ENCODE results near the gene C5orf24. TPM values are rescaled to one million over a fixed set of nuclear protein-coding genes. Genes with fewer than 3 reads are reported as not detected.

The C5orf24 gene
- total RNA-seq: 52.7 and 54.7 TPM in 2 replicates

DNA sequence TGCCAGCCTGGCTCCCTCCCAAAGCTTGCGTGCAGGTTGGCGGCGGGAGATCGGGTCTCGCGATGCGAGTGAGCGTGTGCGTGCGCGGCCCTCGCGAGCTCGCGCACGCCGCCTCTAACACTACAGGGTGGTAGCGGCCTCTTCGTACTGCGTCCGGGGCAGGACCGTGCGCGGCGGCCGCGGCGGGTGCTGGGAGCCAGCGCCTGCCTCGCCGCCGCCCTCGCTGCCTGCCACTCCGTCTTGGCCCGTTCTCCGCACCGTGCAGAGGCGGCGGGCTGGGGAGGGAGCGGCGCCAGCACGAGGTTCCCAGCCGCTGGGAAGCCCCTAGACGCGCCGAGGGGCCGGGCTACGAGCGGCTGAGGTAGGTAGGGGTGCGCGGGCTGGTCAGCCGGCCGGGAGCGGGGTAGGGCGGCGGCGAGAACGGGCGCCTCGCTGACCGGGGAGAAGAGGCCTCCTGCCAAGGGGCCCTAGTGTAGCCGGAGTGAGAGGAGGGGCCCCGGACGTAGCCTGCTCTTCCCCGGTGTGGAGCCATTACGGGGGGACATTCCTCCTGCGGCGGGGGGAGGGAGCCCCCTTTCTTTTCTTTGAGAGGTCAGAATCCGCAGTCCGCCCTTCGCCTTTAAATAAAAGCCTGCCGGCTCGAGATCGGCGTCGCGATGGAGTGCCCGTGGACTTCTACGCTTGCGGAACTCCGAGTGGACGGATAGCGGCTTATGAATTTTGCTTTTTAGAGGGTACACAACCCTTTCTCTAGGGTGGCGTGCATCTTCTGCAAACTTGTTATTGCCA, at the start of gene C5orf24:
C5orf24 (plus strand) TSS at position 117 of the 789 bp plus-strand sequence. CDS start 8,933 bp downstream, outside the sequence.

DNA sequence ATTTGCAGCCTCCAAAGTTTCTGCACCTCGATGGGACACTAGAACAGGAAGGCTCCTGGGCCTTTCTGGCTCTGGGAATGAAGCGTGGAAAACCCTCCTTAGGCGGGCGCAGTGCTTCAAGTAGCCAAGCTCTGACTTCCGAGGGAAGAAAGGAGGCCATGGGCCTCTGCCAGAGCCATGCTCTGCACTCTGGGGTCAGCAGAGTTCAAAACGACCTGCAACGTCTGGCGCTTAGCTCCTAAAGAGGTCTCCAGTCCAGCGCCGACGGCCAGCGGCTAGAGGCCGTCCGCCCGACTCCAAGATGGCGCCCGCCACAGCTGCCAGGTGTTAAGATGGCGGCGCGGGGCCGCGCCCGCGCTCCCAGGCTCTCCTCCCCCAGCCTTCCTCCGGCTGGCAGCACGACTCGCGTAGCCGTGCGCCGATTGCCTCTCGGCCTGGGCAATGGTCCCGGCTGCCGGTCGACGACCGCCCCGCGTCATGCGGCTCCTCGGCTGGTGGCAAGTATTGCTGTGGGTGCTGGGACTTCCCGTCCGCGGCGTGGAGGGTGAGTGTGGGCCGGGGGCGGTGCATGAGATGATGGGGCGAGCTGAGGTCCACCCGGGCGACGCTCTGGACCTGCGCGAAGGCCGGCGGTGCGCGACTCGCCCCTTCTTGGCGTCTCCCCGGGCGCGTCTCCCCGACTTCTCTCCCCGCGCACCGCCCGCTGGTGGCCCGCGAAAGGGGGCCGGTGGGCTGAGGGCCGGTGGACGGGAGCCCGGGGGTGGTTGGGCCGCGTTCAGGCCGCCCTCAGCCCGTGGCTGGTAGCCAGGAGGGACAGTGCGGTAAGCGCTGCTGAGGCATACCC, 28.4 kb downstream of the C5orf24 start, which contains the start of gene TXNDC15:
TXNDC15 (plus strand) TSS at position 385 of the 844 bp plus-strand sequence; CDS start at position 442, 57 bp downstream.

DNA sequence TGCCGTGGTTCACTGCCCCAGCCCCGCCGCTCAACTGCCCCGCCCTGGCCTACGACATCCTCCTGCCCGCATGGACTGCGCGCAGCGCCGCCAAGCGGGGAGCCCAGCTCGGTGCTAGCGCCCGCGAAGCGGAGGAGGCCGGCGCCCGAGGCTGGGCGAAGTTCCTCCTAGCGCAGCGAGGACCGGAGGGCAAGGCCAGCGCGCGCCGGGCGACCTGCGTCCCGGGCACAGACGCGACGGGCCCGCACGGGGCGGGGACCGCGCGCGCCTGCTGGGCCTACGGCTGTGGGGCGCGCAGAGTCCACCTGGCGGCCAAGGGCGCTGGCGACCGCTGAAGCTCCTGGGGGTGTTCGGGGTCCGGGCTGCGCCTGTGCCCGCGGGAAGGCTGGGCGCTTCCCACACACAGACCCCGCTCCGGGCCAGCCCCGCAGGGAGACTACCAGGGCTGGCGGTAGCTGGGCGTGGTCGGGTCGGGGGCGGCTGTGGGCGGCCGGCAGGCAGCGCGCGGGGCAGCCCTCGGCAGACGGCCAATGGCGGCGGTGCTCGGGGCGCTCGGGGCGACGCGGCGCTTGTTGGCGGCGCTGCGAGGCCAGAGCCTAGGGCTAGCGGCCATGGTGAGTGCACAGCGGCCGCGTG, 59.0 kb downstream of the C5orf24 start, which contains the start of gene PCBD2:
PCBD2 (plus strand) TSS at position 522 of the 636 bp plus-strand sequence; CDS start at position 531, 9 bp downstream.

Other genes starting within 250 kb of the C5orf24 start
- gene SAR1B, start 213.1 kb upstream of the C5orf24 start, total RNA-seq: 41.2 and 49.3 TPM in 2 replicates
- gene SEC24A, start 197.2 kb upstream of the C5orf24 start, total RNA-seq: 13.2 and 13.6 TPM in 2 replicates
- 32.8 and 43.2 TPM in 2 replicates for gene CAMLG, start 107.4 kb upstream of the C5orf24 start, total RNA-seq
- gene DDX46, start 87.2 kb upstream of the C5orf24 start, total RNA-seq: 13.8 and 18.8 TPM in 2 replicates
- 60.5 and 97.9 TPM in 2 replicates for gene TXNDC15, start 28.4 kb downstream of the C5orf24 start, total RNA-seq
- gene PCBD2, start 59.2 kb downstream of the C5orf24 start, total RNA-seq: 4.6 and 4.8 TPM in 2 replicates
- gene CATSPER3, start 121.9 kb downstream of the C5orf24 start, total RNA-seq: under 0.01 and 0.17 TPM in 2 replicates
- 0.22 TPM in 1 of 2 replicates, not detected in the other for gene PITX1, start 188.3 kb downstream of the C5orf24 start, total RNA-seq

Measured in dermis lymphatic vessel endothelial cell (primary cell).